ENCODE results near the gene RNF186.

GRCh38 chr1:19776287-19776686, 38.8 kb downstream of the RNF186 start:
- no peak for TF ChIP-seq CTCF (IDR thresholded peaks at IDR 0.05)
- no peak for TF ChIP-seq POLR2AphosphoS5 (IDR thresholded peaks at IDR 0.05)
- no peak for TF ChIP-seq POLR2A (IDR thresholded peaks at IDR 0.05)

Data from upper lobe of left lung (tissue), 4 donors.